HepG2 (cell line): ENCODE data around the gene SLC22A9. TPM values are rescaled to one million over a fixed set of nuclear protein-coding genes. Genes with fewer than 3 reads are reported as not detected.

Experiments used
- DR1 ChIP-seq: sonication (generic); formaldehyde crosslinking; IDR thresholded peaks from 2 replicates; pipeline ENCODE4 v1.8.0; 2021; ENCODE audit warnings: mild to moderate bottlenecking, missing genetic modification reagents, inconsistent platforms
- WIZ ChIP-seq: sonication (generic); formaldehyde crosslinking; IDR thresholded peaks from 2 replicates; pipeline ENCODE4 v1.5.1; 2020; ENCODE audit warnings: mild to moderate bottlenecking, missing genetic modification reagents
- polyA plus RNA-seq, 8 experiments: library from polyadenylated mRNA; depleted of rRNA in 3 of 8; stranded (reverse) in 7 of 8; unstranded in 1 of 8; fragments of >200 nt; fragmentation: Illumina TruSeq in 4 of 8; extraction: Trizol in 4 of 8; gene quantifications; 2 replicates each; pipeline versions ENCODE4 v1.2.1 to v1.2.3, GENCODE V29; 2011 to 2016; ENCODE audit warnings: low read depth in 4 of 8, missing spikeins in 1 of 8, mixed read lengths in 1 of 8; ENCODE audit not compliant: insufficient read depth in 1 of 8
- total RNA-seq, 5 experiments: library from RNA; depleted of rRNA; stranded (reverse); fragments of >200 nt; fragmentation: Illumina TruSeq; extraction: Trizol; gene quantifications; 2 replicates each; pipeline ENCODE4 v1.2.3, GENCODE V29; 2016; ENCODE audit warnings: low read depth in 1 of 5
- TF ChIP-seq, protein P1 (sequence below): IDR thresholded peaks from 2 replicates; pipeline ENCODE4 v1.4.0; 2020; ENCODE audit warnings: mild to moderate bottlenecking, missing genetic modification reagents
- TF ChIP-seq, protein P2 (sequence below): sonication (generic); formaldehyde crosslinking; IDR thresholded peaks from 2 replicates; pipeline ENCODE4 v1.9.0; 2022; ENCODE audit warnings: low read depth, missing genetic modification reagents
- TF ChIP-seq, protein P3 (sequence below): sonication (generic); formaldehyde crosslinking; IDR thresholded peaks from 2 replicates; pipeline ENCODE4 v1.9.0; 2021; ENCODE audit warnings: missing genetic modification reagents, borderline replicate concordance

The SLC22A9 gene
- total and polyA plus RNA-seq, 2 of the 13 experiments (the other 11 are each of a cell fraction or from before 2014, with no cell fraction given): 4.0 to 11.7 TPM

DNA sequence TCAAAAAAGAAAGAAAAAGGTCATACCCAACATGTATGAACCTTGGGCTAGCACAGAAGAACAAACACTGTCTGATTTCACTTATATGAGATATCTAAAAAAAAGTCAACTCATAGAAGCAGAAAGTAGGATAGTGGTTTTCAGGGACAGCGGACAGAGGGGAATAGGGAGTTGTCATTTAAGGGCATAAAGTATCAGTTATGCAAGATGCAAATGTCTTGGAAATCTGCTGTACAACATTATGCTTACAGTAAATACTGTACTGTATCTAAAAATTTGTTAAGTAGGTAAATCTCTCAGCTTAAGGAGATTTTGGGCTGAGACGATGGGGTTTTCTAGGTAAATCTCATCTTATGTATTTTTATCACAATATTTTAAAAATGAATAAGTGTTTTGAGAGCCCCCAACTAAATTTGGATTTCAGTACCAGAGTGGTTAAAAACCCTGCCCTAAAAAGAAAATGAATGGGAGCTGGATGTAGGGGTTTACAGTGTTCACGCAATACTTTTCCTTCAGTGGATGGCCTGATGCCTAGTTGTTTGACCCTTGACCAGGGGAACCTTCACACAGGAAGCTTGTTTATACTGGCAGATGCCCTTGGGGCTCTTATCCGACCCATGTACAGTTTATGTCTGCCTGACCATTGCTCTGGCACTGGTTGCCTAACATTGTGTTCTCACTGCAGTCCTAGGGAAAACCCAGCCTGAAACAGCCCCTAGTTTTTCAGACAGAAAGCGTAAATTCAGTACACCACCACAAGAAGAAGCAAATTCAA, 34.8 kb downstream of the SLC22A9 start (continued):
- TF ChIP-seq, protein P1, sequence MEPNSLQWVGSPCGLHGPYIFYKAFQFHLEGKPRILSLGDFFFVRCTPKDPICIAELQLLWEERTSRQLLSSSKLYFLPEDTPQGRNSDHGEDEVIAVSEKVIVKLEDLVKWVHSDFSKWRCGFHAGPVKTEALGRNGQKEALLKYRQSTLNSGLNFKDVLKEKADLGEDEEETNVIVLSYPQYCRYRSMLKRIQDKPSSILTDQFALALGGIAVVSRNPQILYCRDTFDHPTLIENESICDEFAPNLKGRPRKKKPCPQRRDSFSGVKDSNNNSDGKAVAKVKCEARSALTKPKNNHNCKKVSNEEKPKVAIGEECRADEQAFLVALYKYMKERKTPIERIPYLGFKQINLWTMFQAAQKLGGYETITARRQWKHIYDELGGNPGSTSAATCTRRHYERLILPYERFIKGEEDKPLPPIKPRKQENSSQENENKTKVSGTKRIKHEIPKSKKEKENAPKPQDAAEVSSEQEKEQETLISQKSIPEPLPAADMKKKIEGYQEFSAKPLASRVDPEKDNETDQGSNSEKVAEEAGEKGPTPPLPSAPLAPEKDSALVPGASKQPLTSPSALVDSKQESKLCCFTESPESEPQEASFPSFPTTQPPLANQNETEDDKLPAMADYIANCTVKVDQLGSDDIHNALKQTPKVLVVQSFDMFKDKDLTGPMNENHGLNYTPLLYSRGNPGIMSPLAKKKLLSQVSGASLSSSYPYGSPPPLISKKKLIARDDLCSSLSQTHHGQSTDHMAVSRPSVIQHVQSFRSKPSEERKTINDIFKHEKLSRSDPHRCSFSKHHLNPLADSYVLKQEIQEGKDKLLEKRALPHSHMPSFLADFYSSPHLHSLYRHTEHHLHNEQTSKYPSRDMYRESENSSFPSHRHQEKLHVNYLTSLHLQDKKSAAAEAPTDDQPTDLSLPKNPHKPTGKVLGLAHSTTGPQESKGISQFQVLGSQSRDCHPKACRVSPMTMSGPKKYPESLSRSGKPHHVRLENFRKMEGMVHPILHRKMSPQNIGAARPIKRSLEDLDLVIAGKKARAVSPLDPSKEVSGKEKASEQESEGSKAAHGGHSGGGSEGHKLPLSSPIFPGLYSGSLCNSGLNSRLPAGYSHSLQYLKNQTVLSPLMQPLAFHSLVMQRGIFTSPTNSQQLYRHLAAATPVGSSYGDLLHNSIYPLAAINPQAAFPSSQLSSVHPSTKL (CRISPR knock-in tag): peak; percentile 79
- TF ChIP-seq DR1 (CRISPR knock-in tag) (no peak), WIZ (CRISPR knock-in tag) (no peak)
- TF ChIP-seq, protein P2, sequence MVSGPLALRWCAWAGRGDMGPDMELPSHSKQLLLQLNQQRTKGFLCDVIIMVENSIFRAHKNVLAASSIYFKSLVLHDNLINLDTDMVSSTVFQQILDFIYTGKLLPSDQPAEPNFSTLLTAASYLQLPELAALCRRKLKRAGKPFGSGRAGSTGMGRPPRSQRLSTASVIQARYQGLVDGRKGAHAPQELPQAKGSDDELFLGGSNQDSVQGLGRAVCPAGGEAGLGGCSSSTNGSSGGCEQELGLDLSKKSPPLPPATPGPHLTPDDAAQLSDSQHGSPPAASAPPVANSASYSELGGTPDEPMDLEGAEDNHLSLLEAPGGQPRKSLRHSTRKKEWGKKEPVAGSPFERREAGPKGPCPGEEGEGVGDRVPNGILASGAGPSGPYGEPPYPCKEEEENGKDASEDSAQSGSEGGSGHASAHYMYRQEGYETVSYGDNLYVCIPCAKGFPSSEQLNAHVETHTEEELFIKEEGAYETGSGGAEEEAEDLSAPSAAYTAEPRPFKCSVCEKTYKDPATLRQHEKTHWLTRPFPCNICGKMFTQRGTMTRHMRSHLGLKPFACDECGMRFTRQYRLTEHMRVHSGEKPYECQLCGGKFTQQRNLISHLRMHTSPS (CRISPR knock-in tag): peak; percentile 92
- TF ChIP-seq, protein P3, sequence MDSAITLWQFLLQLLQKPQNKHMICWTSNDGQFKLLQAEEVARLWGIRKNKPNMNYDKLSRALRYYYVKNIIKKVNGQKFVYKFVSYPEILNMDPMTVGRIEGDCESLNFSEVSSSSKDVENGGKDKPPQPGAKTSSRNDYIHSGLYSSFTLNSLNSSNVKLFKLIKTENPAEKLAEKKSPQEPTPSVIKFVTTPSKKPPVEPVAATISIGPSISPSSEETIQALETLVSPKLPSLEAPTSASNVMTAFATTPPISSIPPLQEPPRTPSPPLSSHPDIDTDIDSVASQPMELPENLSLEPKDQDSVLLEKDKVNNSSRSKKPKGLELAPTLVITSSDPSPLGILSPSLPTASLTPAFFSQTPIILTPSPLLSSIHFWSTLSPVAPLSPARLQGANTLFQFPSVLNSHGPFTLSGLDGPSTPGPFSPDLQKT (CRISPR knock-in tag): no peak
